GM12878 (cell line): ENCODE measurements around the gene ZCCHC24. TPM values are rescaled to one million over a fixed set of nuclear protein-coding genes. Genes with fewer than 3 reads are reported as not detected.

Source experiments
- ATAC-seq: fragments of 200-7000 bp; cut with Tn5 transposase; 3 replicates; pipeline ENCODE4 v1.9.1; 2020; ENCODE audit warnings: mild to moderate bottlenecking, moderate library complexity
- BruUV-seq: library from RNA; stranded (reverse); fragments of 400-500 nt; replicated peaks from 2 replicates; lab custom pipeline; 2021; lab: Mats Ljungman, UMichigan
- CTCF ChIA-PET: fragments of 300-600 bp; sonication (Branson Sonifier 250); formaldehyde crosslinking; extraction: SDS; loops from one replicate; lab custom pipeline; 2021; ENCODE audit warnings: inconsistent platforms; lab: Yijun Ruan, JAX
- POLR2A ChIA-PET: fragments of 350-600 bp; formaldehyde crosslinking; extraction: SDS; loops from one replicate; lab custom pipeline; 2021; ENCODE audit warnings: inconsistent platforms; lab: Charles Lee
- RAD21 ChIA-PET: fragments of 300-600 bp; sonication (Branson Sonifier 250); formaldehyde crosslinking; loops from one replicate; lab custom pipeline; 2023; ENCODE audit warnings: antibody characterized with exemption; ENCODE audit not compliant: unreplicated experiment; lab: Charles Lee
- SMC1A ChIA-PET: fragments of 300-600 bp; sonication (Branson Sonifier 250); formaldehyde crosslinking; loops from one replicate; lab custom pipeline; 2023; ENCODE audit not compliant: unreplicated experiment, uncharacterized antibody; lab: Charles Lee
- DNase-seq: peaks from one replicate; pipeline ENCODE4 v3.0.0-alpha.2; 2011; ENCODE audit warnings: low read depth, low spot score
- FAIRE-seq: peaks from 3 replicates; lab custom pipeline; 2011; peaks lifted over from hg19 to GRCh38; lab: Jason Lieb, UNC
- H2AFZ ChIP-seq: 2 replicates; pipeline ENCODE4 v1.6.0; 2011; ENCODE audit warnings: low read depth, low read length, control low read depth; ENCODE audit not compliant: control insufficient read depth
- H3K27ac ChIP-seq: 2 replicates; pipeline ENCODE4 v1.5.1; 2011; ENCODE audit warnings: control low read depth; ENCODE audit not compliant: control insufficient read depth, insufficient read depth
- H3K27me3 ChIP-seq, 2 experiments: replicated peaks in 1 of 2; 2 replicates each; pipeline versions ENCODE4 v1.6.0 to v1.6.1; 2011; ENCODE audit warnings: low read length in 1 of 2; ENCODE audit not compliant: control insufficient read depth in 2 of 2, insufficient read depth in 2 of 2
- H3K36me3 ChIP-seq, 2 experiments: 2 replicates each; pipeline ENCODE4 v1.5.1; 2011; ENCODE audit warnings: low read length in 1 of 2; ENCODE audit not compliant: control insufficient read depth in 2 of 2, insufficient read depth in 2 of 2
- H3K4me1 ChIP-seq: 2 replicates; pipeline ENCODE4 v1.6.1; 2011; ENCODE audit warnings: mild to moderate bottlenecking, low read length, moderate library complexity, mixed read lengths; ENCODE audit not compliant: control insufficient read depth, insufficient read depth
- H3K4me2 ChIP-seq: 2 replicates; pipeline ENCODE4 v1.6.0; 2011; ENCODE audit warnings: control low read depth; ENCODE audit not compliant: control insufficient read depth, insufficient read depth
- H3K4me3 ChIP-seq: fragments of 200-600 bp; sonication (generic); 2 replicates; pipeline ENCODE4 v1.5.1; 2016
- H3K79me2 ChIP-seq: 2 replicates; pipeline ENCODE4 v1.6.0; 2011; ENCODE audit warnings: low read length; ENCODE audit not compliant: control insufficient read depth, insufficient read depth
- H3K9ac ChIP-seq: 2 replicates; pipeline ENCODE4 v1.8.0; 2011; ENCODE audit warnings: low read length, control low read depth, mixed read lengths; ENCODE audit not compliant: control insufficient read depth, insufficient read depth
- H3K9me3 ChIP-seq: replicated peaks from 3 replicates; pipeline ENCODE4 v1.5.1; 2011; ENCODE audit warnings: mild to moderate bottlenecking, low read length; ENCODE audit not compliant: control insufficient read depth, insufficient read depth
- H4K20me1 ChIP-seq: 2 replicates; pipeline ENCODE4 v1.6.0; 2011; ENCODE audit not compliant: control insufficient read depth, insufficient read depth
- BRCA1 ChIP-seq: IDR thresholded peaks from 2 replicates; pipeline ENCODE4 v1.6.1; 2011; ENCODE audit warnings: low read depth, low read length, improper control_type of control experiment
- IRF4 ChIP-seq: IDR thresholded peaks from 2 replicates; pipeline ENCODE4 v1.6.1; 2011; ENCODE audit warnings: low read depth, low read length
- NR2C1 ChIP-seq: fragments of 450-650 bp; IDR thresholded peaks from 2 replicates; pipeline ENCODE4 v1.6.1; 2017; ENCODE audit warnings: antibody characterized with exemption, mild to moderate bottlenecking, moderate library complexity
- NRF1 ChIP-seq: conservative IDR thresholded peaks from 2 replicates; pipeline ENCODE4 v1.6.1; 2011; ENCODE audit warnings: mild to moderate bottlenecking, low read depth, low read length, improper control_type of control experiment
- ZBED1 ChIP-seq: IDR thresholded peaks from 2 replicates; pipeline ENCODE4 v1.6.1; 2016; ENCODE audit warnings: borderline replicate concordance
- WGBS: methylation state at CpG from one replicate; pipeline ENCODE4 v1.1.6; 2016; ENCODE audit warnings: low lambda C conversion rate; ENCODE audit not compliant: insufficient replicate concordance, insufficient coverage; ENCODE audit errors: missing lambda C conversion rate; 5-methylcytosine and 5-hydroxymethylcytosine counted together
- in situ Hi-C: fragments of 300-500 bp; cut with MboI; formaldehyde crosslinking; loops from 9 replicates; pipeline ENCODE4 v1.14.3; 2018; ENCODE audit warnings: mixed read lengths
- intact Hi-C: fragments of 100-400 bp; cut with micrococcal nuclease; formaldehyde crosslinking; loops from one replicate; pipeline ENCODE4 v1.14.2; 2022; ENCODE audit not compliant: unreplicated experiment
- polyA plus RNA-seq, 11 experiments: library from polyadenylated mRNA; depleted of rRNA in 4 of 11; unstranded in 6 of 11; stranded (reverse) in 5 of 11; fragments of >200 nt; fragmentation: Nextera tagmentation in 4 of 11; fragmentation: Illumina TruSeq in 1 of 11; extraction: Ambion mirVana in 4 of 11; extraction: Trizol in 1 of 11; gene quantifications; 1 replicate in 1 of 11; 2 replicates in 10 of 11; pipeline versions ENCODE4 v1.2.1 to v1.2.3, GENCODE V29; 2011 to 2016; ENCODE audit warnings: inconsistent platforms in 2 of 11, missing spikeins in 2 of 11, low read depth in 1 of 11
- total RNA-seq, 4 experiments: library from RNA; depleted of rRNA in 3 of 4; stranded (reverse); fragments of >200 nt in 3 of 4; fragmentation: Illumina TruSeq in 1 of 4; extraction: Trizol in 1 of 4; gene quantifications; 2 replicates each; pipeline versions ENCODE4 v1.2.1 to v1.2.3, GENCODE V29; 2013 to 2021
- TF ChIP-seq, protein P1 (sequence below): IDR thresholded peaks from 2 replicates; pipeline ENCODE4 v1.6.1; 2012; ENCODE audit warnings: low read depth, low read length, improper control_type of control experiment

Gene ZCCHC24
- total and polyA plus RNA-seq, 10 of the 15 experiments (the other 5 are each of a cell fraction or from before 2014, with no cell fraction given), result 0.02 to 0.62 (median 0.04) TPM; not detected in 4

DNA sequence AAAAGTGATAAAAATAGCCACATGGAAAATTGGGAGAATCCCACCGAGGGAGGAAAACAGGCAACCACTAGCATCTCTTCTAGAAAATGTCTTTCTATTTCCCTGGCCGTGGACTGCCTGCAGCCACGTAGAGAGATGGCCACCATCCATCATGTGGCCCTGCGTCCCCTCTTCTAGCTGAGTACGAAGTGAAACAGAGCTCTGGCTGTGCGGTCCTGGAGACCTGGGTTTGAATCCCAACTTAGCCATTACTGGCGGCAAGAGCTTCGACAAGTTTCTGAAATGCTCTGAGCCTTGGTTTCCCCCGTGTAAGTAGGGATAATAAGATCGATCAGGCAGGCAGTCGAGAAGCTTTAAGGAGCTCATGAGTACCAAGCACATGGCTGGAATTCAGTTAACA is 32.9 kb downstream of the ZCCHC24 start:
- H3K27ac ChIP-seq, result no peak overlapping the region
- WGBS, result 69% methylated on average over 11 of the region's 11 CpGs
- H3K4me1 ChIP-seq, result peaks cover 6% of the 10 kb centered on the region
- POLR2A ChIA-PET, result no interaction called here
- RAD21 ChIA-PET, result no interaction called here
- no peaks in the 10 kb centered on the region for H3K36me3 ChIP-seq
- no peak overlapping the region for H3K9ac ChIP-seq
- in situ Hi-C loops, result no loop called here
- no peaks in the 10 kb centered on the region for H4K20me1 ChIP-seq
- H3K79me2 ChIP-seq, result no peaks in the 10 kb centered on the region
- no peaks in the 10 kb centered on the region for H3K9me3 ChIP-seq
- no TSS peak for BruUV-seq
- no peak overlapping the region for H2AFZ ChIP-seq
- TF ChIP-seq, protein P1, sequence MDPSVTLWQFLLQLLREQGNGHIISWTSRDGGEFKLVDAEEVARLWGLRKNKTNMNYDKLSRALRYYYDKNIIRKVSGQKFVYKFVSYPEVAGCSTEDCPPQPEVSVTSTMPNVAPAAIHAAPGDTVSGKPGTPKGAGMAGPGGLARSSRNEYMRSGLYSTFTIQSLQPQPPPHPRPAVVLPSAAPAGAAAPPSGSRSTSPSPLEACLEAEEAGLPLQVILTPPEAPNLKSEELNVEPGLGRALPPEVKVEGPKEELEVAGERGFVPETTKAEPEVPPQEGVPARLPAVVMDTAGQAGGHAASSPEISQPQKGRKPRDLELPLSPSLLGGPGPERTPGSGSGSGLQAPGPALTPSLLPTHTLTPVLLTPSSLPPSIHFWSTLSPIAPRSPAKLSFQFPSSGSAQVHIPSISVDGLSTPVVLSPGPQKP, result no peak
- TF ChIP-seq ZBED1 (no peak), BRCA1 (no peak), NR2C1 (no peak), NRF1 (no peak), IRF4 (no peak)
- TF ChIP-seq, all 136 proteins: peak for 0
- ATAC-seq, result no peak
- intact Hi-C loops, result no loop called here
- no peak for DNase-seq
- ChIA-PET SMC1A (interaction anchor here (1.4 kb wide), 1 partner anchor 70 kb away, joined by 3 read pairs; no protein-coding TSS in a partner anchor), CTCF (no interaction called here)
- Histone ChIP-seq H3K4me2 (no peak overlapping the region), H3K27me3 (no peaks in the 10 kb centered on the region; a peak in 1 of 4 replicates), H3K4me3 (no peak overlapping the region)
- FAIRE-seq, result no peak
